LNCaP clone FGC (cell line): ENCODE results near the gene TSC22D2.
"Not testable (repeated sequence)": the region's sequence is repeated elsewhere in the genome, so short reads cannot be mapped to it uniquely, and the experiment has no call there.

Experiments used
- DNase-seq: peaks from one replicate; pipeline ENCODE4 v3.0.0-alpha.2; 2011; ENCODE audit warnings: low read depth
- H3K4me3 ChIP-seq: 2 replicates; pipeline ENCODE4 v1.5.1; 2011; ENCODE audit warnings: mild to moderate bottlenecking, low read depth, low read length, control low read depth
- TF ChIP-seq, protein P1 (sequence below): IDR thresholded peaks from 2 replicates; pipeline ENCODE4 v1.5.1; 2012; ENCODE audit warnings: mild to moderate bottlenecking; ENCODE audit not compliant: control insufficient read depth, insufficient read depth; ENCODE audit errors: extremely low read depth

TSC22D2 gene

DNA sequence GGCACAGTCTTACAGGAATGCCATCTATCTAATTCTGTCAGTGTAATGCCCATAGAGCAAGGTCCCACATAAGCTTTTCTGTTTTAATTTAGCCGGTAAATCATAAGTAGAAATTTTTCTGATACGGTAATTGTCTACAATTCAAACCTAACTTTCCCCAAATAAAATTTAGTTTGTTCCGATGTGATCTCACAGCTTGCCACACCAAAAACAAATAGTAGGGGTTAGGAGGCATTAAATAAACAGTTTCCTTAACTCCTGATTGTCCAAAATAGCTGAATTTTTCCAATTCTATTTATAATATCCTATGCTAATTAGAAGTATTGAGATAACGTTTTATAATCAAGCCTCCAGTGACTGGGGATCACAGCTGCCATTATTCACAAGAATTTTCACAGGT lies 53.3 kb downstream of the TSC22D2 start:
- DNase-seq = no peak
- TF ChIP-seq, protein P1, sequence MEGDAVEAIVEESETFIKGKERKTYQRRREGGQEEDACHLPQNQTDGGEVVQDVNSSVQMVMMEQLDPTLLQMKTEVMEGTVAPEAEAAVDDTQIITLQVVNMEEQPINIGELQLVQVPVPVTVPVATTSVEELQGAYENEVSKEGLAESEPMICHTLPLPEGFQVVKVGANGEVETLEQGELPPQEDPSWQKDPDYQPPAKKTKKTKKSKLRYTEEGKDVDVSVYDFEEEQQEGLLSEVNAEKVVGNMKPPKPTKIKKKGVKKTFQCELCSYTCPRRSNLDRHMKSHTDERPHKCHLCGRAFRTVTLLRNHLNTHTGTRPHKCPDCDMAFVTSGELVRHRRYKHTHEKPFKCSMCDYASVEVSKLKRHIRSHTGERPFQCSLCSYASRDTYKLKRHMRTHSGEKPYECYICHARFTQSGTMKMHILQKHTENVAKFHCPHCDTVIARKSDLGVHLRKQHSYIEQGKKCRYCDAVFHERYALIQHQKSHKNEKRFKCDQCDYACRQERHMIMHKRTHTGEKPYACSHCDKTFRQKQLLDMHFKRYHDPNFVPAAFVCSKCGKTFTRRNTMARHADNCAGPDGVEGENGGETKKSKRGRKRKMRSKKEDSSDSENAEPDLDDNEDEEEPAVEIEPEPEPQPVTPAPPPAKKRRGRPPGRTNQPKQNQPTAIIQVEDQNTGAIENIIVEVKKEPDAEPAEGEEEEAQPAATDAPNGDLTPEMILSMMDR = no peak
- H3K4me3 ChIP-seq = no peak overlapping the region

GRCh38 chr3:150462108-150462507 lies 54.0 kb downstream of the TSC22D2 start:
- H3K4me3 ChIP-seq = no peak overlapping the region
- DNase-seq = no peak
- TF ChIP-seq, protein P1 = no peak

DNA sequence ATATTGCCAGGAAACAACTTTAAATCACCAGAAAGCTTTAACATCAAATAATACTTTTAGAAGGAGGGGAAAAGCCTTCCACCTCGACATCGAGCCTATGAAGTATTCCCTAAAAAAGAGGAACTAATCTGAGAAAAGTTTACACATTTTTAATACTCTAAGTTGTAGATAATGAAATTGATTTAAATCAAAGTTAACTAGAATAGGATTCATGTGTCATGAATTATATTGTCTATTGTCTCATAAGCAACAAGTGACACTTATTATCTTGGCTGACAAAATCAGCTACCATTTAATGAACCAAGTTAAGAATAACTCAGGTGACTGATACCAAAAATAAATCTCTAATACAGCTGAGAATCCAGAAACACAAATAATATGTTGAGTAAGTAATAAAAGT lies 56.6 kb downstream of the TSC22D2 start:
- no peak for DNase-seq
- TF ChIP-seq, protein P1 = no peak
- no peak overlapping the region for H3K4me3 ChIP-seq

DNA sequence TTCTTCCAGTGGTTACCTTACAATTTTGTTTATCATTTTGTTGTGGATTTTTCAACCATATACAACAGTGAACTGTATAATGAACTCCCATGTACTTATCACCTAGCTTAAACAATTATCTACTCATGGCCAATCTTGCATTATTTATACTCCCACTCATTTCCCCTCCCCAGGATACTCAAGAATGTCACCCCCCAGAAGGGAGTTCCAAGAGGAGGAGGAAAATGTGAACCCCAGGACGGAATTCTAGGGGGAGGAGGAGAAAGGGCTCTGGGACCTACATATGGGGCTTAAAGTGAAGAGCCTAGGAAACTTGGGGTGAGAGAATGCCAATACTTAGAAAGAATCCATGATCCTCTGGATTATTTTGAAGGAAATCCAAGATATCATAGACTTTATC lies 59.3 kb downstream of the TSC22D2 start:
- TF ChIP-seq, protein P1 = no peak
- H3K4me3 ChIP-seq = no peak overlapping the region
- no peak for DNase-seq

GRCh38 chr3:150469031-150469930 lies 61.2 kb downstream of the TSC22D2 start:
- DNase-seq = no peak
- TF ChIP-seq, protein P1 = no peak
- no peak overlapping the region for H3K4me3 ChIP-seq

- no peak for DNase-seq
- TF ChIP-seq, protein P1 = no peak
- H3K4me3 ChIP-seq = no peak overlapping the region
These were observed 62.0 kb downstream of the TSC22D2 start for GRCh38 chr3:150469931-150470740.

DNA sequence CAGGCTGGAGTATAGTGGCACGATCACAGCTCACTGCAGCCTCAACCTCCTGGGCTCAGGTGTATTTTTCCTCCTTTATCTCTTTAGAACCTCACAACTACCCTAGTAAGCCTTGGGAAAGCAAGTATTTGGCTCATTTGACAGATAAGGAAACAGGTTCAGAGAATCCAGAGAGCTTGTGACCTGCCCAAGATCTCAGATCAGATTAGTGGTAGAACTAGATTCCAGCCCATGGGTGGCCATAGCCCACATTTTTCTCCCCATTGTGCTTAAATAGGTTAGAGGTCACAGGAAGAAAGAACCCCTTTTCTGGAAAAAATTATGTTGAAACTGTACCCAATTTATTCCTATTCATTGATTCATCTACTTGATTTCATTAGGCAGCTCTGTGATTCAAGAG lies 64.3 kb downstream of the TSC22D2 start:
- no peak overlapping the region for H3K4me3 ChIP-seq
- no peak for DNase-seq
- TF ChIP-seq, protein P1 = no peak

DNA sequence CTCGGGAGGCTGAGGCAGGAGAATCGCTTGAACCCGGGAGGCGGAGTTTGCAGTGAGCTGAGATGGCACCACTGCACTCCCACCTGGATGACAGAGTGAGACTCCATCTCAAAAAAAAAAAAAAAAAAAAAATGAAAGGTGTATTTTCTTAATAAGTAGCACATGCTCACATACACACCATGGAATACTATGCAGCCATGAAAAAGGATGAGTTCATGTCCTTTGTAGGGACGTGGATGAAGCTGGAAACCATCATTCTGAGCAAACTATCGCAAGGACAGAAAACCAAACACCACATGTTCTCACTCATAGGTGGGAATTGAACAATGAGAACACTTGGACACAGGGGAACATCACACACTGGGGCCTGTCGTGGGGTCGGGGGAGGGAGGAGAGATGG lies 65.1 kb downstream of the TSC22D2 start:
- not testable (repeated sequence) for H3K4me3 ChIP-seq, DNase-seq
